Measurements from ENCODE around the gene STRC.
"Not testable (repeated sequence)": the region's sequence is repeated elsewhere in the genome, so short reads cannot be mapped to it uniquely, and the experiment has no call there.

- TF ChIP-seq CTCF, POLR2AphosphoS5, POLR2A, EP300 (IDR thresholded peaks at IDR 0.05): not testable (repeated sequence)
These were observed 30.9 kb upstream of the STRC start for GRCh38 chr15:43649430-43649926.
